H1 (cell line): Measurements from ENCODE around the gene LRP3. TPM values are rescaled to one million over a fixed set of nuclear protein-coding genes. Genes with fewer than 3 reads are reported as not detected.

Experiments
- CTCF ChIA-PET: fragments of 300-600 bp; sonication (Branson Sonifier 250); formaldehyde crosslinking; loops from one replicate; lab custom pipeline; 2021; ENCODE audit not compliant: partially characterized antibody; lab: Charles Lee
- POLR2A ChIA-PET: fragments of 300-600 bp; sonication (Branson Sonifier 250); formaldehyde crosslinking; loops from one replicate; lab custom pipeline; 2021; ENCODE audit warnings: inconsistent platforms; ENCODE audit not compliant: partially characterized antibody; lab: Charles Lee
- DNase-seq, 2 experiments: peaks; one replicate each; pipeline versions ENCODE4 v3.0.0 to v3.0.0-alpha.2; 2010 to 2022; ENCODE audit warnings: low spot score in 2 of 2, low read depth in 1 of 2, mixed read lengths in 1 of 2
- FAIRE-seq: peaks from 2 replicates; lab custom pipeline; 2011; peaks lifted over from hg19 to GRCh38; lab: Jason Lieb, UNC
- H2AFZ ChIP-seq: 2 replicates; pipeline ENCODE4 v1.8.1; 2012; ENCODE audit warnings: low read length, inconsistent platforms
- H2AK5ac ChIP-seq: 2 replicates; pipeline ENCODE4 v1.6.1; 2013; ENCODE audit warnings: low read depth, low read length
- H2BK120ac ChIP-seq: replicated peaks from 2 replicates; pipeline ENCODE3; 2013; ENCODE audit warnings: low read depth, low read length, inconsistent platforms
- H2BK12ac ChIP-seq: 2 replicates; pipeline ENCODE4 v1.6.1; 2013; ENCODE audit warnings: low read depth, low read length
- H2BK15ac ChIP-seq: 2 replicates; pipeline ENCODE4 v1.6.1; 2013; ENCODE audit warnings: low read length
- H2BK20ac ChIP-seq: 2 replicates; pipeline ENCODE4 v1.6.1; 2013; ENCODE audit warnings: low read length
- H2BK5ac ChIP-seq: 2 replicates; pipeline ENCODE4 v1.6.1; 2013; ENCODE audit warnings: low read depth, low read length
- H3K14ac ChIP-seq: 2 replicates; pipeline ENCODE4 v1.6.1; 2013; ENCODE audit warnings: inconsistent platforms; ENCODE audit not compliant: insufficient read length
- H3K18ac ChIP-seq: 2 replicates; pipeline ENCODE4 v1.6.1; 2013; ENCODE audit warnings: low read length; ENCODE audit errors: extremely low read depth
- H3K23ac ChIP-seq: 2 replicates; pipeline ENCODE4 v1.6.1; 2013; ENCODE audit warnings: inconsistent platforms; ENCODE audit not compliant: insufficient read length
- H3K23me2 ChIP-seq: 2 replicates; pipeline ENCODE4 v1.6.1; 2013; ENCODE audit warnings: low read depth, low read length
- H3K27ac ChIP-seq: 2 replicates; pipeline ENCODE4 v1.6.1; 2011; ENCODE audit warnings: low read depth, low read length, inconsistent platforms
- H3K27me3 ChIP-seq, 4 experiments: replicated peaks in 1 of 4; 1 replicate in 1 of 4; 2 replicates in 3 of 4; pipeline versions ENCODE4 v1.6.1 to v1.8.1; 2011 to 2013; ENCODE audit warnings: low read length in 3 of 4, mild to moderate bottlenecking in 3 of 4, inconsistent platforms in 2 of 4, mixed read lengths in 2 of 4, moderate library complexity in 1 of 4; ENCODE audit not compliant: control insufficient read depth in 3 of 4, insufficient read depth in 3 of 4; ENCODE audit errors: extremely low read depth in 1 of 4
- H3K36me3 ChIP-seq, 4 experiments: 2 replicates each; pipeline versions ENCODE4 v1.6.1 to v1.8.1; 2011 to 2013; ENCODE audit warnings: mild to moderate bottlenecking in 4 of 4, low read length in 3 of 4, moderate library complexity in 2 of 4, control low read depth in 1 of 4, inconsistent platforms in 1 of 4; ENCODE audit not compliant: insufficient read depth in 4 of 4, control insufficient read depth in 2 of 4
- H3K4ac ChIP-seq: replicated peaks from 2 replicates; pipeline ENCODE3; 2013; ENCODE audit warnings: low read length, low read depth, mixed read lengths, inconsistent platforms; ENCODE audit not compliant: insufficient read length
- H3K4me1 ChIP-seq, 4 experiments: replicated peaks in 1 of 4; 1 replicate in 1 of 4; 2 replicates in 3 of 4; pipeline versions ENCODE4 v1.6.1 to v1.8.1; 2011 to 2013; ENCODE audit warnings: low read length in 3 of 4, inconsistent platforms in 2 of 4, mixed read lengths in 1 of 4; ENCODE audit not compliant: insufficient read depth in 4 of 4, control insufficient read depth in 3 of 4
- H3K4me2 ChIP-seq, 2 experiments: 2 replicates each; pipeline versions ENCODE4 v1.6.1 to v1.8.1; 2011 to 2013; ENCODE audit warnings: low read depth in 2 of 2, low read length in 2 of 2, control low read depth in 1 of 2, inconsistent platforms in 1 of 2, mild to moderate bottlenecking in 1 of 2; ENCODE audit not compliant: insufficient read depth in 1 of 2
- H3K4me3 ChIP-seq, 4 experiments: fragments of 200-600, 300-600 bp in 1 of 4; sonication (generic), shearing (Covaris generic), sonication (Bioruptor Twin) in 1 of 4; 2 replicates each; pipeline versions ENCODE4 v1.5.1 to v1.8.1; 2011 to 2016; ENCODE audit warnings: low read length in 4 of 4, low read depth in 3 of 4, control low read depth in 2 of 4, inconsistent platforms in 2 of 4, mild to moderate bottlenecking in 2 of 4, mixed read lengths in 1 of 4, moderate library complexity in 1 of 4; ENCODE audit not compliant: insufficient read depth in 2 of 4; ENCODE audit errors: extremely low read depth in 1 of 4
- H3K56ac ChIP-seq: replicated peaks from 2 replicates; pipeline ENCODE3; 2013; ENCODE audit warnings: low read depth, mild to moderate bottlenecking, mixed read lengths, low read length, inconsistent platforms; ENCODE audit not compliant: insufficient read length
- H3K79me1 ChIP-seq: 2 replicates; pipeline ENCODE4 v1.6.1; 2013; ENCODE audit warnings: low read depth, low read length, control low read depth
- H3K79me2 ChIP-seq, 2 experiments: 2 replicates each; pipeline versions ENCODE4 v1.6.1 to v1.8.1; 2012 to 2013; ENCODE audit warnings: low read length in 2 of 2, mild to moderate bottlenecking in 2 of 2, inconsistent platforms in 1 of 2; ENCODE audit not compliant: insufficient read depth in 2 of 2, control insufficient read depth in 1 of 2
- H3K9ac ChIP-seq, 4 experiments: replicated peaks in 1 of 4; 1 replicate in 1 of 4; 2 replicates in 3 of 4; pipeline versions ENCODE4 v1.6.1 to v1.8.1; 2011 to 2013; ENCODE audit warnings: low read depth in 3 of 4, low read length in 3 of 4, control low read depth in 2 of 4, mild to moderate bottlenecking in 2 of 4, moderate library complexity in 2 of 4, inconsistent platforms in 1 of 4; ENCODE audit errors: extremely low read depth in 1 of 4
- H3K9me3 ChIP-seq, 2 experiments: 2 replicates each; pipeline versions ENCODE4 v1.6.1 to v1.8.1; 2012 to 2013; ENCODE audit warnings: mild to moderate bottlenecking in 2 of 2, moderate library complexity in 2 of 2, control low read depth in 1 of 2, inconsistent platforms in 1 of 2, low read depth in 1 of 2, low read length in 1 of 2, mixed read lengths in 1 of 2; ENCODE audit not compliant: insufficient read depth in 2 of 2
- H4K20me1 ChIP-seq, 2 experiments: replicated peaks in 1 of 2; 2 replicates each; pipeline versions ENCODE3 to v1.8.1; 2011 to 2013; ENCODE audit warnings: inconsistent platforms in 2 of 2, low read length in 2 of 2, mild to moderate bottlenecking in 1 of 2; ENCODE audit not compliant: insufficient read depth in 2 of 2, control insufficient read depth in 1 of 2
- H4K5ac ChIP-seq: 2 replicates; pipeline ENCODE4 v1.6.1; 2013; ENCODE audit warnings: low read length, low read depth, mixed read lengths, inconsistent platforms; ENCODE audit not compliant: insufficient read length
- H4K8ac ChIP-seq: 2 replicates; pipeline ENCODE4 v1.8.0; 2013; ENCODE audit warnings: mild to moderate bottlenecking, moderate library complexity, low read length, inconsistent platforms; ENCODE audit not compliant: insufficient read depth; ENCODE audit errors: extremely low read depth
- H4K91ac ChIP-seq: replicated peaks from 2 replicates; pipeline ENCODE3; 2013; ENCODE audit warnings: low read length, mixed read lengths, inconsistent platforms; ENCODE audit not compliant: insufficient read length
- CBX5 ChIP-seq: fragments of 300-800, 300-1000 bp; sonication (generic); IDR thresholded peaks from 2 replicates; pipeline ENCODE4 v1.7.1; 2016; ENCODE audit warnings: antibody characterized with exemption, low read length, low read depth
- CHD1 ChIP-seq: IDR thresholded peaks from 2 replicates; pipeline ENCODE4 v1.6.1; 2012; ENCODE audit warnings: low read depth, low read length, improper control_type of control experiment
- GTF2F1 ChIP-seq: IDR thresholded peaks from 2 replicates; pipeline ENCODE4 v1.6.1; 2012; ENCODE audit warnings: low read depth, low read length, improper control_type of control experiment, borderline replicate concordance
- HDAC2 ChIP-seq, 2 experiments: fragments of 300-600 bp in 1 of 2; sonication (generic) in 1 of 2; IDR thresholded peaks; 2 replicates each; pipeline ENCODE4 v1.6.1; 2011 to 2012; ENCODE audit warnings: low read depth in 2 of 2, low read length in 2 of 2, mild to moderate bottlenecking in 2 of 2, moderate library complexity in 2 of 2, borderline replicate concordance in 1 of 2, inconsistent platforms in 1 of 2
- JUN ChIP-seq: IDR thresholded peaks from 2 replicates; pipeline ENCODE4 v1.6.1; 2011; ENCODE audit warnings: low read depth, mild to moderate bottlenecking, improper control_type of control experiment, low read length
- KDM4A ChIP-seq: IDR thresholded peaks from one replicate; pipeline ENCODE4 v1.7.1; 2012; ENCODE audit warnings: low read depth, mild to moderate bottlenecking, moderate library complexity, low read length, inconsistent platforms; ENCODE audit not compliant: severe bottlenecking
- POU5F1 ChIP-seq: IDR thresholded peaks from 2 replicates; pipeline ENCODE4 v1.6.1; 2011; ENCODE audit warnings: low read depth, mild to moderate bottlenecking, low read length, moderate library complexity
- TAF1 ChIP-seq: IDR thresholded peaks from 2 replicates; pipeline ENCODE4 v1.6.1; 2011; ENCODE audit warnings: mild to moderate bottlenecking, low read depth, low read length
- TCF12 ChIP-seq: IDR thresholded peaks from 2 replicates; pipeline ENCODE4 v1.6.1; 2011; ENCODE audit warnings: low read depth, mild to moderate bottlenecking, low read length
- TEAD4 ChIP-seq: IDR thresholded peaks from 2 replicates; pipeline ENCODE4 v1.6.1; 2012; ENCODE audit warnings: low read depth, low read length, inconsistent platforms, mixed read lengths
- ZNF274 ChIP-seq: IDR thresholded peaks from 2 replicates; pipeline ENCODE4 v1.7.0; 2012; ENCODE audit warnings: low read length, borderline replicate concordance; ENCODE audit errors: extremely low read depth
- WGBS, 2 experiments: shearing (Covaris generic) in 1 of 2; methylation state at CpG; one replicate each; pipeline versions ENCODE4 v1.1.6 to v1.1.7; 2013 to 2015; ENCODE audit warnings: low lambda C conversion rate in 2 of 2, mixed read lengths in 2 of 2, inconsistent platforms in 1 of 2, low coverage in 1 of 2, missing lambda C conversion rate in 1 of 2; ENCODE audit not compliant: insufficient replicate concordance in 2 of 2, insufficient coverage in 1 of 2, insufficient read length in 1 of 2; ENCODE audit errors: extremely low coverage in 1 of 2, missing lambda C conversion rate in 1 of 2; 5-methylcytosine and 5-hydroxymethylcytosine counted together
- polyA plus RNA-seq, 7 experiments: library from polyadenylated mRNA; depleted of rRNA in 3 of 7; stranded (reverse) in 5 of 7; unstranded in 2 of 7; fragments of >200 nt in 5 of 7; fragments of 200-250 nt in 2 of 7; gene quantifications; 1 replicate in 5 of 7; 2 replicates in 1 of 7; 4 replicates in 1 of 7; pipeline versions ENCODE4 v1.2.1 to v1.2.3, GENCODE V29; 2011 to 2013; ENCODE audit warnings: missing spikeins in 2 of 7, mixed read lengths in 2 of 7
- total RNA-seq: library from RNA; stranded (reverse); fragmentation: NEBNext Ultra II Directional; extraction: Animal tissue kit (Norgen Biotek cat#: 25700); gene quantifications from 2 replicates; pipeline ENCODE4 v1.2.1, GENCODE V29; 2021
- TF ChIP-seq, protein P1 (sequence below): IDR thresholded peaks from 2 replicates; pipeline ENCODE4 v1.6.1; 2012; ENCODE audit warnings: inconsistent platforms

Gene LRP3
- total and polyA plus RNA-seq, 2 of the 8 experiments (the other 6 are each of a cell fraction or from before 2014, with no cell fraction given): 30.3 to 33.7 TPM

DNA sequence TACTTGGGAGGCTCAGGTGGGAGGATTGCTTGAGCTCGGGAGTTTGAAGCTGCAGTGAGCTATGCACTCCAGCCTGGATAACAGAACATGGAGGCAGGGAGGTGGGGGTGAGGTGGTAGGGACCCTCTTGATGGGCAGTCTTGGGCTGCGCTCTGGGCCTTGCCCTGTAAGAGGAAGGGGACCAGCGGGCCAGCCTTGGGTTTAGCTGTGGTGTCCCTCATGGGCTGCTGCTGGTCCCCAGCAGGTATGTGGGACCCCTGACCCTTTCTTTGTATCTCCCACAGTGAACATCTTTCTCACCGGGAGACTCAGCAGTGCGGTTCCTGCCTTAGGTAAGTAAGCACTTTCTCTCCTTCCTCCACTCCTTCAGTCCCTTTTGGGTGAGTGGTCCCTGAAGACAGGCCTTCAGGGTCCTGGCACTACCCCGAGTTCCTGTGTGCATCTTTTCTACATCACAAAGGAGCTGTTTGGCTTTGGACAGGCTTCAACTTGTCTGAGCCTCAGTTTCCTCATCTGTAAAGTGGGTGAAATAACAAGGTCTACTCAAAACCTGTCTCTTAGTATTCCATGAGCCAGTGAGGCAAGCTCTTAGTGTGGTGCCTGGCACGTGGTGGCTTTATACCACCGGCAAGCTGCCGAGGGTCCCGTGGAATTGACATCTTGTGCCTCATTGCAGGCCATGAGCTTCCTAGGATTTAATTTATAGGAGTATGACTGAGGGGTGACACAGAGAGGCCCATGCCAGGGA, 2.5 kb downstream of the LRP3 start:
- Histone ChIP-seq H2BK12ac (no peak overlapping the region), H3K4me2 (no peak overlapping the region), H3K79me1 (peaks cover 3% of the 10 kb centered on the region; the same call in 1 of the 2 replicates), H3K27me3 (peaks cover 0 to 19% (median 10%) of the 10 kb centered on the region in 4 experiments; a peak in 5 of 7 replicates), H3K4ac (no peak overlapping the region), H2BK15ac (no peak overlapping the region), H2AK5ac (no peak overlapping the region), H3K79me2 (no peaks in the 10 kb centered on the region), H3K23me2 (peaks cover 3% of the 10 kb centered on the region; the same call in 1 of the 2 replicates), H3K4me1 (peaks cover 0 to 4% (median 1%) of the 10 kb centered on the region in 4 experiments; a peak in 4 of 7 replicates), H2AFZ (no peak overlapping the region), H2BK5ac (no peak overlapping the region), H4K20me1 (peaks cover 2 to 6% of the 10 kb centered on the region in 2 experiments), H3K18ac (no peak overlapping the region), H3K27ac (no peak overlapping the region), H3K4me3 (no peak overlapping the region), H3K23ac (no peak overlapping the region), H3K14ac (no peak overlapping the region), H3K9ac (no peak overlapping the region), H4K5ac (no peak overlapping the region), H3K9me3 (no peaks in the 10 kb centered on the region), H3K36me3 (no peaks in the 10 kb centered on the region), H2BK20ac (no peak overlapping the region), H2BK120ac (no peak overlapping the region), H4K91ac (no peak overlapping the region), H4K8ac (no peak overlapping the region), H3K56ac (no peak overlapping the region)
- ChIA-PET CTCF (interaction anchor here (0.6 to 3.9 kb wide), 11 partner anchors 10 to 212 kb away, joined by 3 to 21 read pairs (median 4); no protein-coding TSS in a partner anchor), POLR2A (interaction anchor here (0.6 to 2.2 kb wide), 8 partner anchors 9 to 177 kb away, joined by 3 to 6 read pairs (median 3); partner anchors contain the start of gene CEBPG)
- DNase-seq: no peak
- 98% methylated on average over 9 of the region's 10 CpGs; no CpG with 5 or more reads in 1 of the 2 experiments for WGBS, 2 experiments
- FAIRE-seq: no peak
- TF ChIP-seq GTF2F1 (no peak), KDM4A (no peak), TCF12 (no peak), JUN (no peak), CBX5 (no peak), HDAC2 (IDR thresholded peaks at IDR 0.05; ENCODE audit: borderline replicate concordance in 1 of 2, low read depth in 2 of 2, low read length in 2 of 2) (no peak), POU5F1 (no peak), CHD1 (no peak), TEAD4 (no peak), ZNF274 (no peak), TAF1 (no peak)
- TF ChIP-seq, protein P1, sequence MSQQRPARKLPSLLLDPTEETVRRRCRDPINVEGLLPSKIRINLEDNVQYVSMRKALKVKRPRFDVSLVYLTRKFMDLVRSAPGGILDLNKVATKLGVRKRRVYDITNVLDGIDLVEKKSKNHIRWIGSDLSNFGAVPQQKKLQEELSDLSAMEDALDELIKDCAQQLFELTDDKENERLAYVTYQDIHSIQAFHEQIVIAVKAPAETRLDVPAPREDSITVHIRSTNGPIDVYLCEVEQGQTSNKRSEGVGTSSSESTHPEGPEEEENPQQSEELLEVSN: no peak
